HG03196 (cell line): ENCODE results near the gene JAG1.

Experiments
- ATAC-seq: cut with Tn5 transposase; IDR thresholded peaks from one replicate; pipeline ENCODE4 v1.9.1; 2021; ENCODE audit not compliant: unreplicated experiment

The JAG1 gene

DNA sequence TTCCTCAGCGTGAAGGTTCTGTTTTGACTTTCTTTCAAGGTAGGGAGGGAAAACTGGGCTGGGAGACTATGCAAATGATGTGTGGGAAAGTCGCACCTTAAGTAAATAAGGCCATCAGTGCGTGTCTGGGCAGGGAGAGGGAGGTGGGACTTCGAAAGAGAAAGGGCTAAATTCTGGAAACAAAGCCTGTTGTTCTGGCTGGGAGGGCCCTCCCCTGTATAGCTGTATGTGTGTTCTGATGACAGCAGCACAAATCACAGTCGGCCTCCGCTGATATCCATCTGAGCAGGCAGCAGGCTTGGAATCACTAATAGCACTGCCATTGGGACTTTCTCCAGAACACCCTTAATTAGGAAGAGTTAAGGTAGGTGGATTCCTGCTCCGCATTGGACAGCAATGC is 19.2 kb downstream of the JAG1 start:
- ATAC-seq: peak; percentile 78

GRCh38 chr20:10654250-10654610 is 19.6 kb downstream of the JAG1 start:
- no peak for ATAC-seq

GRCh38 chr20:10653599-10654249 is 20.1 kb downstream of the JAG1 start:
- ATAC-seq: no peak

DNA sequence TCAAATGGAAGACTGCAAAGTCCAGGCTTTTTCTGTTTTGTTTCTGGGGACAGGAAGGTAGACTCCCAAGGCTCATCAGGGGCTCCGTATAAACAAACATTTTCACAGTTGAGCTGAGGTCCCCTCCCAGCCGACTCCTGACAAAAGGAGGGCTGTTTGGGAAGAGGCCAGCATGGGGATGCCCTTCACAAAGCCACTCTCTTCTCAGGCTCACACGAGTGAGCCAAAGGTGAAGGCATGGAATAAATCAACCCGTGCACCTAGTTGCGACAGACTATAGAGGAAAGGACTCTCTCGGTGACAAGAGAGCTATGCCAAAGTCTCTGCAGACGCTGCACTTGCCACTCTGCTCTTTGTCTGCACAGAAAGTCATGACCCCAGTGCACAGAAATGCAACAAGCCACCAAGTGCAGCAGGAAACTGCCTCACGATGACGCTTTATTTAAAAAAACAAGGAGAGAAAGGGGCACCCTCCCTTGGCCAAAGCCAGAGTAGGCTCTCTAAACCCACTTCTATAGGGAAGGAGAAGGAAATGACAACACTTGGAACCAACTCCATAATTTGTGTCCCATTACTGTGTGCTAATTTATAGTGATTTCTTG is 21.0 kb downstream of the JAG1 start:
- ATAC-seq: no peak

GRCh38 chr20:10652185-10652584 is 21.6 kb downstream of the JAG1 start:
- ATAC-seq: no peak

- no peak for ATAC-seq
These were observed 22.4 kb downstream of the JAG1 start for GRCh38 chr20:10651227-10651990.

DNA sequence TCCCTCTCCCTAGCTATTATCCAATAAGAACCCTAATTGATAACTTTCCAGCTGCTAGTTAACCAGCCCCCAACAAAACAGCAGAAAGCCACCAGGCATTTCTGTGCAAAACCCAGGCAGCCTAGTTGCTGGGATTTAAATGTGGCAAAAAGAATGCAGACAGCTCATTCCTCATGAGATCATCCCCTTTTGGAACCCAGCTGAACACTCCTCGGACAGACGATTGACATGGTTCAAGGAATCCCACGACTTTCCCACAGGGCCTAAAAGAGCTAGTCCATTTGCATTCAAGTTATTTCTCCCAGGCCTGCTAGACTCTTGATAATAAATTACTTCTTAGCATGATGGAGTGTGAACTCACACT is 24.0 kb downstream of the JAG1 start:
- no peak for ATAC-seq

GRCh38 chr20:10649080-10649796 is 24.6 kb downstream of the JAG1 start:
- ATAC-seq: no peak

- ATAC-seq: no peak
These were observed 25.1 kb downstream of the JAG1 start for GRCh38 chr20:10648651-10649050.

GRCh38 chr20:10647909-10648308 is 25.9 kb downstream of the JAG1 start:
- no peak for ATAC-seq

GRCh38 chr20:10647471-10647870 is 26.3 kb downstream of the JAG1 start:
- no peak for ATAC-seq

DNA sequence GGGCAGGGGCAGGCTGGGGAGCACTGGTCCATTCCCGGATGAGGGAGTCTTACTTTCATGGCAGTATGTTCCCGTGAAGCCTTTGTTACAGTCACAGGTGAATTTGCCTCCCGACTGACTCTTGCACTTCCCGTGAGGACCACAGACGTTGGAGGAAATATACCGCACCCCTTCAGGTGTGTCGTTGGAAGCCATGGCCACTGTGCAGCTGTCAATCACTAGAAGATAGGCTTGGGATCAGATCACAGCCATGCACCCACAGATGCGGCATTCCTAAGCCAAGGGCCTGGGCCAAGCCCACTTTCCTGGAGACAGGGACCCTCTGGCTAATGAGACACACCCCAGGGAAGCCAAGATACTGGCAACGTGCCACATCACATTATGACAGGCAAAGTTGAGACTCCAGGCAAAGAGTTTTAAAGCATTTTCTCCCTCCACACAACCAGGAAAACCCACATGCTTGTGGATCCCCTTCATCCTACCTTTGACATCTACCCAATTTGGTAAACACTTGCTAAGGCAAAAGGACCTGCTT is 26.8 kb downstream of the JAG1 start:
- no peak for ATAC-seq

GRCh38 chr20:10646006-10646405 is 27.8 kb downstream of the JAG1 start:
- ATAC-seq: no peak

DNA sequence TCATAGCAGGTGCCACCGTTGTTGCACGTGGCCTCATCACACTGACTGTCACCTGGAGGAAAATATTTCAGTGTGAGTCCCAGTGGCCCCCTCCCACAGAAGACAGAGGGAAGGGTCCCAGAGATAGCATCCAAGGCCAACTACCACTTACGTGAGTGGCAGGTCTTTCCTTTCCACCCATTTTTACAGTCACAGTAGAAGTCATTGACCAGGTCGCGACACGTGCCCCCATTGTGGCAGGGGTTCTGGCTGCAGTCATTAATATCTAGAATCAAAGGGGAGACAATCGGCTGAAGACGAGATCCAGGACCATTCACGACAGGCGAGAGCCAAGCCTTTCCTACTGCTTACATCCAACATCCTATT is 28.6 kb downstream of the JAG1 start:
- ATAC-seq: no peak

DNA sequence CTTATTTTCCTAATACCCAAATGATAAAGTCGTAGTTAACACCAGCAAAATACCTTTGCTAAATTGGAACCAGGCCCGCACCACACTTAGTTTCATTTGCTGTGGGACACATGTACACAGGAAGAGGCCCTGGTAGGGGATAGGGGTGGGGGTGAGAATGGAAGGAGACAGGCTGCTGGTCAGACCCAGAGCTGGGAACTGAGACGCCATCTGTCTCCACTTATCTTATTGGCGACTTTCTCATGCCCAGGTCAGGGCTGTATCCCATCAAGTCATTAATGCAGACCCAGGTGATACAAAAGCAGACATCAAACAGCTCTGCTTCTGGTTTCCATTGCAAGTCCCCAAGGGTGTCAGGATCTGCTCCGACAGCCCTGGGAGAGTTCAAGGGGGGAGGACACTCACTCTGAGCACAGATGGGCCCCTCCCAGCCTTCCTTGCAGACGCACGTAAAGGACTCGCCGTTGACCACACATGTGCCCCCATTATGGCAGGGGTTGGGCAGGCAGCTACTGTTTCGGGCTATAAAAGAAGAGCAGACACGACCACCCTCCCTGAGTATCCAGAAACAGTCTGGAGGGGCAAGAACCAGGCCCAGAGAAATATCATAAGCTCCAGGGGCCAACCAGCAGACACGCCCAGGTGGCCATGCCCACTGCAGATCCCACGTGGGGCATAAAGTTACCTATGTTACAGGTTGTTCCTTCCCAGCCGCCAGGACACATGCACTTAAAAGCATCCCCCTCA is 29.2 kb downstream of the JAG1 start:
- no peak for ATAC-seq

DNA sequence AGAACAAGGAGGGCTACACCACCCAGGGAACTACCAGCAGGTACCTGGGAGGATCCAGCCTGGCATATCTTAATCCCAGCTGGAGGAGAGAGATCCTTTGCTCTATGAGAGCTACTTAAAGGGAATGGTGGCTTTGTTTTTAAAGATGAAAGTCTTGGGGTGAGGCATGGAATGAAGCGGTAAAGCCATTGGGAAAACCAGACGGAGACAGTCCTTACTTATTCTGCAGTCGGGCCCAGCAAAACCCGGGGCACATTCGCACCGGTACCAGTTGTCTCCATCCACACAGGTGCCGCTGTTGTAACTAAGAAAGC is 30.3 kb downstream of the JAG1 start:
- no peak for ATAC-seq

- ATAC-seq: no peak
These were observed 30.8 kb downstream of the JAG1 start for GRCh38 chr20:10642856-10643559.

DNA sequence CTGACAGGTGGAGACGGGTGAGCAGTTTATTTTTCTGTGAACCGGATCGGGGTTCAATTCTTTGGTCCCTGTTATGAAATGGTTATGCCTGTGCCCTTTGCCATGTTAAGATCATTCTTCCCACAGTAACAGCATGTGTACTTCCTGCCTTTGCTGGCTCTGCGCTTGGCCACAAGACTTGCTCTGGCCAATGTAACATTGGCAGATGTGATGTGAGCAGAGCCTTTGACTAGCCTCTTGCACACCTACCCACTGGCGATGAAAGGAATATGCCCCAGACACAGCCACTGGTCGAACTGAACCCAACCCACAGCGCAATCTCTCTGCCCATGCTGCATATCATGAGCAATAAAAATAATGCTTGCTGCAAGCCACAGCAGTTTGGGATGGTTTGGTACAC is 31.9 kb downstream of the JAG1 start:
- ATAC-seq: no peak

DNA sequence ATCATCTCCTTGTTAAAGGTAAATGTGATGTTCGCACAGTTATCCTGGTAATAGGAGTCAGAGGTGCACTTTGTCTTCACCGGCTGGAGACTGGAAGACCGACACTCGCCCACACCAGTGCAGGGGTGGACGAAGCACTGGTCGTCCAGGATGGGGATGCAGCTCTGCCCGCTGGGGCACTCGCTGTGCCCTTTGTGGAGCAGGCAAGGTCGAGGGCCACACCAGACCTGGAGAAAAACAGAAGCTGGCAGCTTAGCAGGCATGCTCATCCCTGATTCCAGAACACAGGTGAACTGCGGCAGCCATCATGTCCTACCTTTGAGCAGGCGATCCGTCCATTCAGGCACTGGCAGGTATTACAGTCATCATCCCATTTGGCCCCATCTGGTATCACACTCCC is 32.3 kb downstream of the JAG1 start:
- no peak for ATAC-seq

DNA sequence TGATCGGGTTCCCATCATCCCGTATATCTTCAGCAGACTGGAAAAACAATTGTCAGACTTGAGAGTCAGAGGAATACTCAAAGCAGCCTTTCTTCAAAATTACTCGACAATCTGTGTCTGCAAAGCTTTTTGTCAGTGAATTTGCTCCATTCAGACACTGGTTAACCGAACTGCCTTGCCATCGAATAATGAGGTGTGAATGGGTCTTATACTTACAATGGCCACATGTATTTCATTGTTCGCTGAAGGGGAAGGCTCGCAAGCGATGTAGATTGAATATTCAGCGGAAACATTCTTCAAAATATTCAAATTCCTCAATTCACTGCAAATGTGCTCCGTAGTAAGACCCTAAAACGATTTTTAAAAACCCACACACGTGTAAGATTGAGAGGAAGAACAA is 32.9 kb downstream of the JAG1 start:
- no peak for ATAC-seq
